HepG2 (cell line): ENCODE measurements around the gene MYO10. TPM values are rescaled to one million over a fixed set of nuclear protein-coding genes. Genes with fewer than 3 reads are reported as not detected.

Experiments used
- CEBPB ChIP-seq: IDR thresholded peaks from 2 replicates; pipeline ENCODE4 v1.6.1; 2011; ENCODE audit warnings: low read depth, low read length, improper control_type of control experiment, borderline replicate concordance
- DPF2 ChIP-seq: sonication (generic); formaldehyde crosslinking; IDR thresholded peaks from 2 replicates; pipeline ENCODE4 v1.4.0; 2020; ENCODE audit warnings: mild to moderate bottlenecking, low read depth, missing genetic modification reagents, borderline replicate concordance
- ELF1 ChIP-seq: sonication (generic); formaldehyde crosslinking; IDR thresholded peaks from 2 replicates; pipeline ENCODE4 v1.4.0; 2020; ENCODE audit warnings: missing genetic modification reagents
- ERF ChIP-seq: IDR thresholded peaks from 2 replicates; pipeline ENCODE4 v1.6.1; 2018; ENCODE audit warnings: missing biosample characterization, missing genetic modification reagents
- IRF2 ChIP-seq: IDR thresholded peaks from 2 replicates; pipeline ENCODE4 v1.6.1; 2018; ENCODE audit warnings: missing genetic modification reagents, missing compliant biosample characterization
- MAZ ChIP-seq, 2 experiments: sonication (generic) in 1 of 2; formaldehyde crosslinking in 1 of 2; IDR thresholded peaks; 2 replicates each; pipeline versions ENCODE4 v1.5.0 to v1.6.1; 2012 to 2020; ENCODE audit warnings: low read depth in 2 of 2, mild to moderate bottlenecking in 2 of 2, borderline replicate concordance in 1 of 2, improper control_type of control experiment in 1 of 2, low read length in 1 of 2, missing genetic modification reagents in 1 of 2, moderate library complexity in 1 of 2
- NBN ChIP-seq: fragments of 450-650 bp; conservative IDR thresholded peaks from 2 replicates; pipeline ENCODE4 v1.6.1; 2017
- NCOA1 ChIP-seq: sonication (generic); formaldehyde crosslinking; IDR thresholded peaks from 2 replicates; pipeline ENCODE4 v1.9.0; 2021; ENCODE audit warnings: missing genetic modification reagents
- NCOA2 ChIP-seq: sonication (generic); formaldehyde crosslinking; IDR thresholded peaks from 2 replicates; pipeline ENCODE4 v1.8.0; 2022; ENCODE audit warnings: inconsistent platforms
- REPIN1 ChIP-seq: sonication (generic); formaldehyde crosslinking; IDR thresholded peaks from 2 replicates; pipeline ENCODE4 v1.8.0; 2022; ENCODE audit warnings: missing genetic modification reagents, low read depth, mild to moderate bottlenecking, borderline replicate concordance
- SALL1 ChIP-seq: sonication (generic); formaldehyde crosslinking; IDR thresholded peaks from 2 replicates; pipeline ENCODE4 v1.8.0; 2022; ENCODE audit warnings: mild to moderate bottlenecking, missing genetic modification reagents
- SOX5 ChIP-seq: IDR thresholded peaks from 2 replicates; pipeline ENCODE4 v1.6.1; 2016; ENCODE audit warnings: borderline replicate concordance
- SSRP1 ChIP-seq: IDR thresholded peaks from 2 replicates; pipeline ENCODE4 v1.6.1; 2016; ENCODE audit warnings: control low read depth
- TCF7 ChIP-seq: sonication (generic); IDR thresholded peaks from 2 replicates; pipeline ENCODE4 v1.6.1; 2016; ENCODE audit warnings: antibody characterized with exemption, low read depth
- TGIF2 ChIP-seq: IDR thresholded peaks from 2 replicates; pipeline ENCODE4 v1.6.1; 2016; ENCODE audit warnings: control low read depth, missing compliant biosample characterization
- ZNF460 ChIP-seq: sonication (generic); formaldehyde crosslinking; IDR thresholded peaks from 2 replicates; pipeline ENCODE4 v1.5.1; 2020; ENCODE audit warnings: missing genetic modification reagents, mild to moderate bottlenecking, borderline replicate concordance
- ZNF550 ChIP-seq: sonication (generic); formaldehyde crosslinking; IDR thresholded peaks from 2 replicates; pipeline ENCODE4 v1.4.0; 2020; ENCODE audit warnings: mild to moderate bottlenecking, missing genetic modification reagents, borderline replicate concordance
- ZNF749 ChIP-seq: sonication (generic); formaldehyde crosslinking; IDR thresholded peaks from 2 replicates; pipeline ENCODE4 v1.8.0; 2022; ENCODE audit warnings: mild to moderate bottlenecking, missing genetic modification reagents, moderate library complexity, borderline replicate concordance
- ZNF788 ChIP-seq: sonication (generic); formaldehyde crosslinking; IDR thresholded peaks from 2 replicates; pipeline ENCODE4 v1.5.0; 2020; ENCODE audit warnings: mild to moderate bottlenecking, missing genetic modification reagents, borderline replicate concordance
- polyA plus RNA-seq, 8 experiments: library from polyadenylated mRNA; depleted of rRNA in 3 of 8; stranded (reverse) in 7 of 8; unstranded in 1 of 8; fragments of >200 nt; fragmentation: Illumina TruSeq in 4 of 8; extraction: Trizol in 4 of 8; gene quantifications; 2 replicates each; pipeline versions ENCODE4 v1.2.1 to v1.2.3, GENCODE V29; 2011 to 2016; ENCODE audit warnings: low read depth in 4 of 8, missing spikeins in 1 of 8, mixed read lengths in 1 of 8; ENCODE audit not compliant: insufficient read depth in 1 of 8
- total RNA-seq, 5 experiments: library from RNA; depleted of rRNA; stranded (reverse); fragments of >200 nt; fragmentation: Illumina TruSeq; extraction: Trizol; gene quantifications; 2 replicates each; pipeline ENCODE4 v1.2.3, GENCODE V29; 2016; ENCODE audit warnings: low read depth in 1 of 5
- TF ChIP-seq, protein P1 (sequence below): sonication (generic); formaldehyde crosslinking; IDR thresholded peaks from 2 replicates; pipeline ENCODE4 v1.5.1; 2020; ENCODE audit warnings: mild to moderate bottlenecking, missing genetic modification reagents, borderline replicate concordance
- TF ChIP-seq, protein P2 (sequence below): sonication (generic); formaldehyde crosslinking; IDR thresholded peaks from 2 replicates; pipeline ENCODE4 v1.4.0; 2020; ENCODE audit warnings: mild to moderate bottlenecking, missing genetic modification reagents

Gene MYO10
- total and polyA plus RNA-seq, 2 of the 13 experiments (the other 11 are each of a cell fraction or from before 2014, with no cell fraction given) = 4.5 to 14.0 TPM

DNA sequence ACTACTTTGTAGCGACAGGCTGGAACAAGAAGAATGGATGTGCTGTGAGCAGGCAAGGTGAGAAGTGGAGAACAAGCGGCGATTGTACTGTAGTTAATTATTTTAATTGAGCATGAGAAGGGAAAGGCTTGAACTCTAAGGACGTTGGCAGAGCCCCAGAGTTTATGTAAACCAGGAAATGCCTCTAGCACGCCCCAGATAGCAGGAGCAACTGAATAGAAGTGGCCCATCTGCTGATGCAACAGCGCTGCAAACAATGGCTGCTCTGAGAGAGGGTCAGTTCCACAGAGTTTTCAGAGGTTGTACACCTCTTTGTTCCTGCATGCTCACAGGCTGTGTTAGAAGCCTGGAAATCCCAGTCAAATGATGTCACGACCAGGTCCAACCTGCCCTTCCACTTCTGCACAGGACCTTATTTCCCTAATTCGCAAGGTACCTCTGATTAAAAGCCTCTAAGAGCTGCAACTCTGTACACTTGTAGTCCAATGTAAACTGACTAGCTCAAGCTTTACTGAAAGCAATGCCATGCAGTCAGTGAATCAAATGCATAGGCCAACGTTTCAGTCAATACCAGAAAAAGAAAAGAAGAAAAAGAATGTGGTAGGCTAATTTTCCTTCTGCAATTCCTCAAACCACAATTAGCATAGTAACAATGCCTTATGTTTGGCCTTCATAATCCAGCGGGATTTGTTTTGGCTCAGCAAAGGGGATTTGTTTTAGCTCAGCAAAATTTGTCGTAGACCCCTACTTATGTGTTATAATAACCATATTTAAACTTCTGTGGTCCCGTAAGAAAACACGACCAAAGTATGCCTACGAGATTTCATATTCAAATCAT is 199.7 kb downstream of the MYO10 start (continued):
- peak; percentile 75 for TF ChIP-seq SALL1 (CRISPR knock-in tag)
- peak; percentile 91 for TF ChIP-seq SOX5 (CRISPR knock-in tag)
- peak; percentile 68; the same call in 1 of the 2 replicates for TF ChIP-seq REPIN1
- peak; percentile 75 for TF ChIP-seq ZNF788 (CRISPR knock-in tag)
- no peak for TF ChIP-seq ZNF550 (CRISPR knock-in tag)
- peak; percentile 94 for TF ChIP-seq CEBPB
- TF ChIP-seq IRF2 (CRISPR knock-in tag) = peak; percentile 82
- peak; percentile 80 for TF ChIP-seq NCOA2 (CRISPR knock-in tag)
- TF ChIP-seq TCF7 = peak; percentile 46; the same call in 1 of the 2 replicates
- peak; percentile 79 for TF ChIP-seq SSRP1 (CRISPR knock-in tag)
- TF ChIP-seq ELF1 = peak; percentile 90
- TF ChIP-seq DPF2 (CRISPR knock-in tag) = peak; percentile 46; the same call in 1 of the 2 replicates
- TF ChIP-seq ZNF749 (CRISPR knock-in tag) = no peak; the same call in 1 of the 2 replicates
- no peak for TF ChIP-seq NCOA1 (CRISPR knock-in tag)
- peak; percentile 82 for TF ChIP-seq TGIF2 (CRISPR knock-in tag)
- peak; percentile 80 for TF ChIP-seq ERF
- TF ChIP-seq, protein P1, sequence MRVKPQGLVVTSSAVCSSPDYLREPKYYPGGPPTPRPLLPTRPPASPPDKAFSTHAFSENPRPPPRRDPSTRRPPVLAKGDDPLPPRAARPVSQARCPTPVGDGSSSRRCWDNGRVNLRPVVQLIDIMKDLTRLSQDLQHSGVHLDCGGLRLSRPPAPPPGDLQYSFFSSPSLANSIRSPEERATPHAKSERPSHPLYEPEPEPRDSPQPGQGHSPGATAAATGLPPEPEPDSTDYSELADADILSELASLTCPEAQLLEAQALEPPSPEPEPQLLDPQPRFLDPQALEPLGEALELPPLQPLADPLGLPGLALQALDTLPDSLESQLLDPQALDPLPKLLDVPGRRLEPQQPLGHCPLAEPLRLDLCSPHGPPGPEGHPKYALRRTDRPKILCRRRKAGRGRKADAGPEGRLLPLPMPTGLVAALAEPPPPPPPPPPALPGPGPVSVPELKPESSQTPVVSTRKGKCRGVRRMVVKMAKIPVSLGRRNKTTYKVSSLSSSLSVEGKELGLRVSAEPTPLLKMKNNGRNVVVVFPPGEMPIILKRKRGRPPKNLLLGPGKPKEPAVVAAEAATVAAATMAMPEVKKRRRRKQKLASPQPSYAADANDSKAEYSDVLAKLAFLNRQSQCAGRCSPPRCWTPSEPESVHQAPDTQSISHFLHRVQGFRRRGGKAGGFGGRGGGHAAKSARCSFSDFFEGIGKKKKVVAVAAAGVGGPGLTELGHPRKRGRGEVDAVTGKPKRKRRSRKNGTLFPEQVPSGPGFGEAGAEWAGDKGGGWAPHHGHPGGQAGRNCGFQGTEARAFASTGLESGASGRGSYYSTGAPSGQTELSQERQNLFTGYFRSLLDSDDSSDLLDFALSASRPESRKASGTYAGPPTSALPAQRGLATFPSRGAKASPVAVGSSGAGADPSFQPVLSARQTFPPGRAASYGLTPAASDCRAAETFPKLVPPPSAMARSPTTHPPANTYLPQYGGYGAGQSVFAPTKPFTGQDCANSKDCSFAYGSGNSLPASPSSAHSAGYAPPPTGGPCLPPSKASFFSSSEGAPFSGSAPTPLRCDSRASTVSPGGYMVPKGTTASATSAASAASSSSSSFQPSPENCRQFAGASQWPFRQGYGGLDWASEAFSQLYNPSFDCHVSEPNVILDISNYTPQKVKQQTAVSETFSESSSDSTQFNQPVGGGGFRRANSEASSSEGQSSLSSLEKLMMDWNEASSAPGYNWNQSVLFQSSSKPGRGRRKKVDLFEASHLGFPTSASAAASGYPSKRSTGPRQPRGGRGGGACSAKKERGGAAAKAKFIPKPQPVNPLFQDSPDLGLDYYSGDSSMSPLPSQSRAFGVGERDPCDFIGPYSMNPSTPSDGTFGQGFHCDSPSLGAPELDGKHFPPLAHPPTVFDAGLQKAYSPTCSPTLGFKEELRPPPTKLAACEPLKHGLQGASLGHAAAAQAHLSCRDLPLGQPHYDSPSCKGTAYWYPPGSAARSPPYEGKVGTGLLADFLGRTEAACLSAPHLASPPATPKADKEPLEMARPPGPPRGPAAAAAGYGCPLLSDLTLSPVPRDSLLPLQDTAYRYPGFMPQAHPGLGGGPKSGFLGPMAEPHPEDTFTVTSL (CRISPR knock-in tag) = no peak; the same call in 1 of the 2 replicates
- TF ChIP-seq, protein P2, sequence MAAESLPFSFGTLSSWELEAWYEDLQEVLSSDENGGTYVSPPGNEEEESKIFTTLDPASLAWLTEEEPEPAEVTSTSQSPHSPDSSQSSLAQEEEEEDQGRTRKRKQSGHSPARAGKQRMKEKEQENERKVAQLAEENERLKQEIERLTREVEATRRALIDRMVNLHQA (CRISPR knock-in tag) = peak; percentile 95
- TF ChIP-seq ZNF460 = no peak
- no peak for TF ChIP-seq MAZ (IDR thresholded peaks at IDR 0.05; ENCODE audit: borderline replicate concordance, low read depth, low read length)
- TF ChIP-seq MAZ (CRISPR knock-in tag; IDR thresholded peaks at IDR 0.05; ENCODE audit: low read depth) = peak; percentile 47; the same call in 1 of the 2 replicates
- no peak for TF ChIP-seq NBN
